ENCODE measurements around the gene ARMC12. TPM values are rescaled to one million over a fixed set of nuclear protein-coding genes. Genes with fewer than 3 reads are reported as not detected.

ARMC12 gene
- total RNA-seq, 1 experiment from 2014 or later: 1.0 TPM

GRCh38 chr6:35708585-35708984 is 28.2 kb upstream of the ARMC12 start:
- POLR2A ChIA-PET: no interaction called here
- no peak for DNase-seq (ENCODE audit: low spot score)

GRCh38 chr6:35710241-35710847 is 26.5 kb upstream of the ARMC12 start:
- TF ChIP-seq, protein P1, sequence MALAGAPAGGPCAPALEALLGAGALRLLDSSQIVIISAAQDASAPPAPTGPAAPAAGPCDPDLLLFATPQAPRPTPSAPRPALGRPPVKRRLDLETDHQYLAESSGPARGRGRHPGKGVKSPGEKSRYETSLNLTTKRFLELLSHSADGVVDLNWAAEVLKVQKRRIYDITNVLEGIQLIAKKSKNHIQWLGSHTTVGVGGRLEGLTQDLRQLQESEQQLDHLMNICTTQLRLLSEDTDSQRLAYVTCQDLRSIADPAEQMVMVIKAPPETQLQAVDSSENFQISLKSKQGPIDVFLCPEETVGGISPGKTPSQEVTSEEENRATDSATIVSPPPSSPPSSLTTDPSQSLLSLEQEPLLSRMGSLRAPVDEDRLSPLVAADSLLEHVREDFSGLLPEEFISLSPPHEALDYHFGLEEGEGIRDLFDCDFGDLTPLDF (CRISPR knock-in tag; IDR thresholded peaks at IDR 0.05): no peak
- TF ChIP-seq ZNF423 (CRISPR knock-in tag; IDR thresholded peaks at IDR 0.05): no peak
- no peak for TF ChIP-seq PRRX2 (CRISPR knock-in tag; IDR thresholded peaks at IDR 0.05)
- TF ChIP-seq ETV6 (CRISPR knock-in tag; IDR thresholded peaks at IDR 0.05): no peak
- TF ChIP-seq NR1H2 (CRISPR knock-in tag; IDR thresholded peaks at IDR 0.05): no peak
- TF ChIP-seq, protein P2, sequence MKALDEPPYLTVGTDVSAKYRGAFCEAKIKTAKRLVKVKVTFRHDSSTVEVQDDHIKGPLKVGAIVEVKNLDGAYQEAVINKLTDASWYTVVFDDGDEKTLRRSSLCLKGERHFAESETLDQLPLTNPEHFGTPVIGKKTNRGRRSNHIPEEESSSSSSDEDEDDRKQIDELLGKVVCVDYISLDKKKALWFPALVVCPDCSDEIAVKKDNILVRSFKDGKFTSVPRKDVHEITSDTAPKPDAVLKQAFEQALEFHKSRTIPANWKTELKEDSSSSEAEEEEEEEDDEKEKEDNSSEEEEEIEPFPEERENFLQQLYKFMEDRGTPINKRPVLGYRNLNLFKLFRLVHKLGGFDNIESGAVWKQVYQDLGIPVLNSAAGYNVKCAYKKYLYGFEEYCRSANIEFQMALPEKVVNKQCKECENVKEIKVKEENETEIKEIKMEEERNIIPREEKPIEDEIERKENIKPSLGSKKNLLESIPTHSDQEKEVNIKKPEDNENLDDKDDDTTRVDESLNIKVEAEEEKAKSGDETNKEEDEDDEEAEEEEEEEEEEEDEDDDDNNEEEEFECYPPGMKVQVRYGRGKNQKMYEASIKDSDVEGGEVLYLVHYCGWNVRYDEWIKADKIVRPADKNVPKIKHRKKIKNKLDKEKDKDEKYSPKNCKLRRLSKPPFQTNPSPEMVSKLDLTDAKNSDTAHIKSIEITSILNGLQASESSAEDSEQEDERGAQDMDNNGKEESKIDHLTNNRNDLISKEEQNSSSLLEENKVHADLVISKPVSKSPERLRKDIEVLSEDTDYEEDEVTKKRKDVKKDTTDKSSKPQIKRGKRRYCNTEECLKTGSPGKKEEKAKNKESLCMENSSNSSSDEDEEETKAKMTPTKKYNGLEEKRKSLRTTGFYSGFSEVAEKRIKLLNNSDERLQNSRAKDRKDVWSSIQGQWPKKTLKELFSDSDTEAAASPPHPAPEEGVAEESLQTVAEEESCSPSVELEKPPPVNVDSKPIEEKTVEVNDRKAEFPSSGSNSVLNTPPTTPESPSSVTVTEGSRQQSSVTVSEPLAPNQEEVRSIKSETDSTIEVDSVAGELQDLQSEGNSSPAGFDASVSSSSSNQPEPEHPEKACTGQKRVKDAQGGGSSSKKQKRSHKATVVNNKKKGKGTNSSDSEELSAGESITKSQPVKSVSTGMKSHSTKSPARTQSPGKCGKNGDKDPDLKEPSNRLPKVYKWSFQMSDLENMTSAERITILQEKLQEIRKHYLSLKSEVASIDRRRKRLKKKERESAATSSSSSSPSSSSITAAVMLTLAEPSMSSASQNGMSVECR (CRISPR knock-in tag; IDR thresholded peaks at IDR 0.05; ENCODE audit: borderline replicate concordance): no peak
- TF ChIP-seq TEAD4 (CRISPR knock-in tag; IDR thresholded peaks at IDR 0.05): no peak
- TF ChIP-seq, protein P3, sequence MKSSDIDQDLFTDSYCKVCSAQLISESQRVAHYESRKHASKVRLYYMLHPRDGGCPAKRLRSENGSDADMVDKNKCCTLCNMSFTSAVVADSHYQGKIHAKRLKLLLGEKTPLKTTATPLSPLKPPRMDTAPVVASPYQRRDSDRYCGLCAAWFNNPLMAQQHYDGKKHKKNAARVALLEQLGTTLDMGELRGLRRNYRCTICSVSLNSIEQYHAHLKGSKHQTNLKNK (CRISPR knock-in tag; IDR thresholded peaks at IDR 0.05): no peak
- no peak for TF ChIP-seq PREB (CRISPR knock-in tag; IDR thresholded peaks at IDR 0.05; ENCODE audit: borderline replicate concordance)
- TF ChIP-seq, protein P4, sequence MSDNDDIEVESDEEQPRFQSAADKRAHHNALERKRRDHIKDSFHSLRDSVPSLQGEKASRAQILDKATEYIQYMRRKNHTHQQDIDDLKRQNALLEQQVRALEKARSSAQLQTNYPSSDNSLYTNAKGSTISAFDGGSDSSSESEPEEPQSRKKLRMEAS (CRISPR knock-in tag; IDR thresholded peaks at IDR 0.05): no peak
- TF ChIP-seq GRHL2 (CRISPR knock-in tag; IDR thresholded peaks at IDR 0.05; ENCODE audit: insufficient replicate concordance, severe bottlenecking): no peak
- no peak for TF ChIP-seq RORB (CRISPR knock-in tag; IDR thresholded peaks at IDR 0.05)
- no peak for TF ChIP-seq GTF2I (CRISPR knock-in tag; conservative IDR thresholded peaks at IDR 0.05)
- no peak for TF ChIP-seq USF2 (CRISPR knock-in tag; IDR thresholded peaks at IDR 0.05)
- no peak for TF ChIP-seq ZNF219 (CRISPR knock-in tag; IDR thresholded peaks at IDR 0.05; ENCODE audit: borderline replicate concordance)
- no peak for TF ChIP-seq GABPB1 (CRISPR knock-in tag; IDR thresholded peaks at IDR 0.05)
- TF ChIP-seq JAZF1 (CRISPR knock-in tag; IDR thresholded peaks at IDR 0.05): no peak
- no peak for TF ChIP-seq ZNF512 (CRISPR knock-in tag; IDR thresholded peaks at IDR 0.05; ENCODE audit: borderline replicate concordance)
- DNase-seq (ENCODE audit: low spot score): no peak
- Mint-ChIP-seq H3K9me3 (peaks cover 5% of the 10 kb centered on the region), H3K27ac (no peak overlapping the region), H3K4me3 (no peak overlapping the region), H3K27me3 (ENCODE audit: low read depth) (no peaks in the 10 kb centered on the region), H3K4me1 (peaks cover 4% of the 10 kb centered on the region), H3K36me3 (no peaks in the 10 kb centered on the region)
- no peak for ATAC-seq
- POLR2A ChIA-PET: interaction anchor here (1.0 kb wide), 1 partner anchor 10 kb away, joined by 3 read pairs; no protein-coding TSS in a partner anchor
- CTCF ChIA-PET: no interaction called here

More at GRCh38 chr6:35708585-35708984, 28.2 kb upstream of the ARMC12 start:
- Mint-ChIP-seq H3K4me1 (peaks cover under 1% of the 10 kb centered on the region; the same call in 1 of the 2 replicates), H3K36me3 (no peaks in the 10 kb centered on the region), H3K27ac (no peak overlapping the region), H3K4me3 (no peak overlapping the region), H3K27me3 (ENCODE audit: low read depth) (no peaks in the 10 kb centered on the region), H3K9me3 (peaks cover 12% of the 10 kb centered on the region)
- no peak for ATAC-seq
- CTCF ChIA-PET: no interaction called here
- no peak for TF ChIP-seq FOXK1 (CRISPR knock-in tag; IDR thresholded peaks at IDR 0.05)
- TF ChIP-seq GTF2I (CRISPR knock-in tag; conservative IDR thresholded peaks at IDR 0.05): 0 out of 2 replicates have a peak, but pooled peaks have one; percentile 12
